ENCODE data around the gene SLC24A3. TPM values are rescaled to one million over a fixed set of nuclear protein-coding genes. Genes with fewer than 3 reads are reported as not detected.

SLC24A3 gene
- total and polyA plus RNA-seq, 2 of the 13 experiments (the other 11 are each of a cell fraction or from before 2014, with no cell fraction given) = not detected

DNA sequence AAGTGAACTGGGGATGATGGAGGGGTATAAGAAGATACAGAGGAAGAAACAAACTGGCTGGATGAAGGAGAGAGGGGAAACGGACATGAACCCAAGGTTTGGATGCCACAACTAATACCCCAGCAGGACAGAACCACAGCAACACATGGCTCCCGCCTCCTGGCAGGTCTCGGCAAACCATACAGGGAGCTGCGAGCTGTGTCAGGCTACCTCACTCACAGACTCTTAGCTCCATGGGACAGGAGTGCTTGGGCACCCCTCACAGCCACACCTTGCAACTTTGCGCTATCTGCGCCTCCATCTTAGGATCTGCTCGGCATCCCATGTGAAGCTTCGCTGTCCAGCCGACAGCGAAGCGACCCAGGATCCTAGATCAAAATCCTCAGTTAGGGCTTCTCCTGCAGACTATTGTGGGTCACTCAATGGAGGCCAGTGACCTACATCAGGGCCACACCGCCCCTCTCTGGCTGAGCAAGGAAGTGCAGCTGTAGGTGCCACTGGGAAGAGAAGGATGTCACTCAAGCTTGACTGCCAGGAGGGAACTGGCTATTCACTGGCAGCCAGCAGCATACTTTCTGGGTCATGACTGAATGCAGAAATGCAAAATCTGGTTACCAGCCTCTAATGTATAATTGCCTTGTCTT is 371.2 kb downstream of the SLC24A3 start:
- no peak overlapping the region for H3K9ac ChIP-seq (ENCODE audit: insufficient read depth, low read depth, low read length)
- CTCF ChIA-PET (ENCODE audit: low intra/inter-chr PET ratio, low total read pairs) = interaction anchor here (1.2 to 1.5 kb wide), 2 partner anchors 378 to 951 kb away, joined by 3 to 8 read pairs; no protein-coding TSS in a partner anchor
- no peaks in the 10 kb centered on the region for H3K9me3 ChIP-seq (ENCODE audit: low read length)
- intact Hi-C loops (cut with micrococcal nuclease; ENCODE audit: unreplicated experiment) = loop anchor here (1.0 kb wide), 3 partner anchors 79 to 951 kb away; no protein-coding TSS in a partner anchor
- POLR2A ChIA-PET = no interaction called here
- H3K4me3 ChIP-seq (replicated peaks in 1 of 3; ENCODE audit: insufficient read depth in 1 of 3, low read depth in 2 of 3, low read length in 3 of 3) = no peak overlapping the region
- peaks cover 4 to 53% of the 10 kb centered on the region in 2 experiments; a peak in 4 of 5 replicates for H3K27me3 ChIP-seq (ENCODE audit: control insufficient read depth in 1 of 2, insufficient read depth in 2 of 2, low read length in 2 of 2)
- no peak overlapping the region for H3K27ac ChIP-seq (ENCODE audit: extremely low read length, insufficient read depth, low read length)
- H3K4me1 ChIP-seq (ENCODE audit: insufficient read depth, low read length) = no peaks in the 10 kb centered on the region
- FAIRE-seq (peak; percentile 4), ATAC-seq (peak; percentile 89), DNase-seq (ENCODE audit: low spot score) (peak; percentile 51)
- H3K36me3 ChIP-seq (replicated peaks in 1 of 2; ENCODE audit: control insufficient read depth in 1 of 2, insufficient read depth in 2 of 2, low read length in 2 of 2) = no peaks in the 10 kb centered on the region
- TF ChIP-seq AGO1 (IDR thresholded peaks at IDR 0.05; ENCODE audit: low read depth, low read length, poor library complexity, severe bottlenecking) (no peak), RFX5 (IDR thresholded peaks at IDR 0.05; ENCODE audit: low read depth, low read length) (0 out of 2 replicates have a peak, but pooled peaks have one; percentile 14), RAD21 (CRISPR knock-in tag; IDR thresholded peaks at IDR 0.05) (peak; percentile 76), ZNF18 (CRISPR knock-in tag; IDR thresholded peaks at IDR 0.05; ENCODE audit: insufficient replicate concordance) (no peak), SMC3 (IDR thresholded peaks at IDR 0.05; ENCODE audit: low read length) (peak; percentile 74), XRCC5 (optimal IDR thresholded peaks at IDR 0.05; ENCODE audit: low read length) (peak; percentile 49), STAG1 (CRISPR knock-in tag; IDR thresholded peaks at IDR 0.05) (peak; percentile 90), NFIC (IDR thresholded peaks at IDR 0.05; ENCODE audit: low read length) (no peak)
- TF ChIP-seq, protein P1, sequence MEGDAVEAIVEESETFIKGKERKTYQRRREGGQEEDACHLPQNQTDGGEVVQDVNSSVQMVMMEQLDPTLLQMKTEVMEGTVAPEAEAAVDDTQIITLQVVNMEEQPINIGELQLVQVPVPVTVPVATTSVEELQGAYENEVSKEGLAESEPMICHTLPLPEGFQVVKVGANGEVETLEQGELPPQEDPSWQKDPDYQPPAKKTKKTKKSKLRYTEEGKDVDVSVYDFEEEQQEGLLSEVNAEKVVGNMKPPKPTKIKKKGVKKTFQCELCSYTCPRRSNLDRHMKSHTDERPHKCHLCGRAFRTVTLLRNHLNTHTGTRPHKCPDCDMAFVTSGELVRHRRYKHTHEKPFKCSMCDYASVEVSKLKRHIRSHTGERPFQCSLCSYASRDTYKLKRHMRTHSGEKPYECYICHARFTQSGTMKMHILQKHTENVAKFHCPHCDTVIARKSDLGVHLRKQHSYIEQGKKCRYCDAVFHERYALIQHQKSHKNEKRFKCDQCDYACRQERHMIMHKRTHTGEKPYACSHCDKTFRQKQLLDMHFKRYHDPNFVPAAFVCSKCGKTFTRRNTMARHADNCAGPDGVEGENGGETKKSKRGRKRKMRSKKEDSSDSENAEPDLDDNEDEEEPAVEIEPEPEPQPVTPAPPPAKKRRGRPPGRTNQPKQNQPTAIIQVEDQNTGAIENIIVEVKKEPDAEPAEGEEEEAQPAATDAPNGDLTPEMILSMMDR (CRISPR knock-in tag; IDR thresholded peaks at IDR 0.05) = peak; percentile 90
- TF ChIP-seq, protein P2, sequence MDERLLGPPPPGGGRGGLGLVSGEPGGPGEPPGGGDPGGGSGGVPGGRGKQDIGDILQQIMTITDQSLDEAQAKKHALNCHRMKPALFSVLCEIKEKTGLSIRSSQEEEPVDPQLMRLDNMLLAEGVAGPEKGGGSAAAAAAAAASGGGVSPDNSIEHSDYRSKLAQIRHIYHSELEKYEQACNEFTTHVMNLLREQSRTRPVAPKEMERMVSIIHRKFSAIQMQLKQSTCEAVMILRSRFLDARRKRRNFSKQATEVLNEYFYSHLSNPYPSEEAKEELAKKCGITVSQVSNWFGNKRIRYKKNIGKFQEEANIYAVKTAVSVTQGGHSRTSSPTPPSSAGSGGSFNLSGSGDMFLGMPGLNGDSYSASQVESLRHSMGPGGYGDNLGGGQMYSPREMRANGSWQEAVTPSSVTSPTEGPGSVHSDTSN (CRISPR knock-in tag; IDR thresholded peaks at IDR 0.05) = 0 out of 2 replicates have a peak, but pooled peaks have one; percentile 22
- BruUV-seq (replicated peaks) = no TSS peak
- in situ Hi-C loops (cut with HindIII; ENCODE audit: extremely low pct_ligation_motif_present, low pct_unique_long_range_greater_than_20kb) = loop anchor here (5.0 to 25.0 kb wide), 3 partner anchors 79 to 946 kb away; no protein-coding TSS in a partner anchor
- H2AFZ ChIP-seq (ENCODE audit: low read length) = no peak overlapping the region
- WGBS (ENCODE audit: low lambda C conversion rate) = 46% methylated on average over 11 of the region's 12 CpGs
- H4K20me1 ChIP-seq (ENCODE audit: insufficient read depth, low read length) = no peaks in the 10 kb centered on the region
- no peaks in the 10 kb centered on the region for H3K79me2 ChIP-seq (ENCODE audit: insufficient read depth, low read length)
- H3K4me2 ChIP-seq (ENCODE audit: low read depth, low read length) = no peak overlapping the region
